Measurements from ENCODE around the gene RESP18.
"Not testable (repeated sequence)": the region's sequence is repeated elsewhere in the genome, so short reads cannot be mapped to it uniquely, and the experiment has no call there.

RESP18 gene

DNA sequence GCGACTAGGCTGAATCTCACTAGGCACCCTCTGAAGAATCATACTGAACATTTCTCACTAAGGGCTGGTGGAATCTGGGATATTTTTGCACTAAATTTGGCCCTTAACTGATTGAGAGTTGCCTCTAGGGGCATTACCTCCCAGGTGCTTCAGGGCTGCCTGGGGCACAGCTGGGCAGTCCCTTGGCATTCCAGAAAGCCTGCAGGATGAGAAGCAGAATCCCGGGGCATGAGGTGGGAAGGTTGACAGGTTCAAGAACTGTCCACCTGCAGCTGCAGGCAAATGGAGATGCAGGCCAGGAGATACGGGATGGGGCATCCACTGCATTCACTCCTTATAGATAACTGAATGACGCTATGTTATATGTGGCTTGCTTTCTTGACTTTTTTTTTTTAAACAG, 7.4 kb downstream of the RESP18 start:
- DNase-seq, result no peak

DNA sequence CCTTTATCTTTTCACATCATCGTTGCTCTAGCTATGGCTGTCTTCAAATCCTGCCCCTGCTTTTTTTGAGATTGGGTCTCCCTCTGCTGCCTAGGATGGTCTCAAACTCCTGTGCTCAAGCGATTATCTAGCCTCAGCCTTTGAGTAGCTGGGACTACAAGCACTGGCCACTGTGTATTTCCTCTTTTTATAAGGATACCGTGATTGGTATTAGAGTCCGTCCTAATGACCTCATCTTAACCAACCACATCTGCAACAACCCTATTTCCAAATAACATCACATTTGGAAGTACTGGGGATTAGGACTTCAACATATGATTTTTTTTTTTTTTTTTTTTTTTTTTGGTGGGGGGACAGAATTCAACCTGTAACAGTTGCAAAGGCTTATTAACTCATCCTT, 9.1 kb downstream of the RESP18 start:
- DNase-seq, result no peak

DNA sequence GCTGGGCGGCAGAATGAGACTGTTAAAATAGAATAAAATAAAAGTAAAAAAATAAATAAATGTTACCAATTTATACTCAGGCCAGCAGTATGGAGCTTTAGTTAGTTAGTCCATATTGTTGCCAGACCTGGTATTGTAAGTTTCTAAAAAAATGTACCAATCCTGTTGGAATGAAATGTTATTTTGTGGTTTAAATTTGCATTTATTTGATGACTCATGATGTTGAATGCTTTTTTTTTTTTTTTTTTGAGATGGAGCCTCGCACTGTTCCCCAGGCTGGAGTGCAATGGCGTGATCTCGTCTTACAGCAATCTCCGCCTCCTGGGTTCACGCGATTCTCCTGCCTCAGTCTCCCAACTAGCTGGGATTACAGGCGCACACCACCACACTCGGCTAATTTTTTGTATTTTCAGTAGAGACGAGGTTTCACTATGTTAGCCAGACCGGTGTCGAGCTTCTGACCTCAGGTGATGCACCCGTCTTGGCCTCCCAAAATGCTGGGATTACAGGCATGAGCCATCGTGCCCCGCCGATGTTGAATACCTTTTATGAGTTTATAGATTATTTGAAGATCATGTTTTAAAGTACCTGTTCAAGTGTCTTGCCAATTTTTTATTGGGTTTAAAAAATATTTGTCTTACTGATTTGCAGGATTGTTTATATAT, 17.6 kb downstream of the RESP18 start:
- DNase-seq, result no peak

DNA sequence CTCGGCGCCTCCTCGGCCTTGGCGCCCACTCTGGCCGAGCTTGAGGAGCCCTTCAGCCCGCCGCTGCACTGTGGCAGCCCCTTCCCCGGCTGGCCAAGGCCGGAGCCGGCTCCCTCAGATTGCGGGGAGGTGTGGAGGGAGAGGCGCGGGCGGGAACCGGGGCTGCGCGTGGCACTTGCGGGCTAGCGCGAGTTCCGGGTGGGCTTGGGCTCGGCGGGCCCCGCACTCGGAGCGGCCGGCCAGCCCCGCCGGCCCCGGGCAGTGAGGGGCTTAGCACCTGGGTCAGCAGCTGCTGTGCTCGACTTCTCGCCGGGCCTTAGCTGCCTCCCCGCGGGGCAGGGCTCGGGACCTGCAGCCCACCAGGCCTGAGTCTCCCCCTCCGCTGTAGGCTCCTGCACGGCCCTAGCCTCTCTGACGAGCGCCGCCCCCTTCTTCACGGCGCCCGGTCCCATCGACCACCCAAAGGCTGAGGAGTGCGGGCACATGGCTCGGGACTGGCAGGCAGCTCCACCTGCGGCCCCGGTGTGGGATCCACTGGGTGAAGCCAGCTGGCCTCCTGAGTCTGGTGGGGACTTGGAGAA, 19.8 kb downstream of the RESP18 start:
- DNase-seq, result not testable (repeated sequence)

DNA sequence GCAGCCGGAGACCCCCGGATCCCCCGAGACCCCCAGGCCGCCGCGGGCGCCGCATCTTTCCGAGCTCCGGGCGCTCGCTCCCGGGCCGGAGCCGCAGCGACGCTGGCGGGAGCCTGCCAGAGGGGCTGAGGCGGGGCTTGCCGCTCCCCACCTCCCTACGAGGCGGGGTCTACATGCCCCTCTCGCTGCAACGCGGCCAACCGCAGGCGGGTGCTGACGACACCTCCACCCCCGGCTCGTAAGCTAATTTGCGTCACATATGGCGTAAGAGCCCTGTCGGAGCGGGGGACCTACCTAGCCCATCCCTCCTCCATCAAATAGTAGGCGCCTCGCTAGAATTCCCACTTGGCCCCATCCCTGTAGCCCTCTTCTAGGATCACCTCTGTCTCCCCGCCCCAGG, 23.3 kb downstream of the RESP18 start, which contains the start of gene PTPRN:
Gene PTPRN, minus strand, starts transcription at position 124 of the 400 bp plus-strand sequence. Its CDS starts 69 bp downstream, at position 55.
- DNase-seq, result peak; percentile 89

DNA sequence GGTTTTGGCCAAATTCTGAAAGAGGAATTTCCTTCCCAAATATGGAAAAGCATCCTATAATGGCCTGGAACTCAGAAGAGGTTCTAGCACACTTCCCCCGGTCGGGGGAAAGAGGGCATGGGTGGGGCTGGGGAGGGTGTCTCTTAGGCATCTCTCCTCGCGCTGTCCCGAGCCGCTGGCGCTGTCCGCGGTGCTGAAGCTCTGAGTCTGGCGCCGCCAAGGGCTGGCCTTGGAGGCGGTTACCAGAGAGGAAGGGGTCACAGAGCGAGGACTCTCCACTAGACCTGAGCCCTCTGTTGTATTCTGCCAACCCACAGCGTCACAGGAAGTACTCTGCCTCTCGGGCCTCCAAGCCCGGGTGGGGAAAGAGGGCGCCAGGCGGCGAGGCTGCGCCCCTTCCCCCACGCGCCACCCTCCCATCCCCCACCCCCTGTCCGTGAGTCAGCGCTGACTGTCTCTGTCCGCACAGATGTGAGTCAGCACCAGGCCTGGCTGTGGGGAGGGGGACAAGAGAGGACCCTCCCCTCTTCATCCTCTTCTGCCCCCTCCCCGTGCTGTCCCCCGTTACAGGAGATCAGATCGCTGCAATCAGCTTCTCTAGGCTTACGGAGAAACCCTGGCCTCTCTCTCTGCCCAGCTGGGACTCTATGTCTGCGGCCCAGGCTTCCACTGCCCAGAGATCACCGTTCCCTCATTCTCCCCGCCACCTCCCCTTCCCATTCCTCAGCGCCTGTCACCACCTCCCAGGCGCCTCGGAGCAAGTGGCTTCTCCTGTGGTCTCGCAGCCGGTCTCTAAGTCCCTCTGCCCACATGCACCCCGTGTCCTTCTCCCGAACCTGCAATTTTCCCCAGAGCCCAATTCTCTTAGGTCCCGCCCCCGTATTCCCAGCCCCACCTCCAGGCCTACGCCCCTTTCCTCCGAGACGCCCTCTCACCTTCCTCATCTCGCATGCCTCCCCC, 24.1 kb downstream of the RESP18 start:
- DNase-seq, result peak; percentile 38 to 55

DNA sequence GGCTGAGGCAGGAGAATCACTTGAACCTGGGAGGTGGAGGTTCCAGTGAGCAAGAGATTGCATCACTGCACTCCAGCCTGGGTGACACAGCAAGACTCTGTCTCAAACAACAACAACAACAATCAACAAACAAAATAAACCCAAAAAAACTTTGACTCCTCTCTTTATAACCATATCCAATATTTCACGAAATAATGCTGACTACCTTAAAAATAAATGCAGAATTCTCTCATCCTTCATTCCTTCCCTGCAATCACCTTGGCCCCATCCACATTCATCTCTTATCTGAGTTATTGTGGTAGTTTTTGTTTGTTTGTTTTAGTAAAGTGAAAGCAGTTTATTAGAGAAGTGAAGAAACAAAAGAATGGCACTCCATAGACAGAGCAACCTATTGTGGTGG, 26.5 kb downstream of the RESP18 start:
- no peak for DNase-seq

DNA sequence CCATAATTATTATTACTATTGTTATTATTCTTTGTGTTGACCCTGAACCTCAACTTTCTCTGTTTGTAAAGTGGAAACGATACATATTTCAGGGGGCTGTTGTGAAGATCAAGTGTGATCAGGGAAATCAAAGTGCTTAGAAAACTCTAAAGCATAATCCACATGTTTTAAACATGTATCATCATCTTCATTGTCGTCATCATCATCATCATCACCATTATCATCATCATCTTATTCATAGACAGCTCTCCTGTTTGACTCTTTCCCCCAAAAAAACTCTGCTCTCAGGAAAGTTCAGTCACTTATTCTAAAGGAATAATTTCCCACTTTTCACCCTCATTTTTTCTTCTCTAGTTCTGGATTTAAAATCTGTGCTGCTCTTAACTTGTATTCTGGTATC, 28.3 kb downstream of the RESP18 start:
- no peak for DNase-seq

DNA sequence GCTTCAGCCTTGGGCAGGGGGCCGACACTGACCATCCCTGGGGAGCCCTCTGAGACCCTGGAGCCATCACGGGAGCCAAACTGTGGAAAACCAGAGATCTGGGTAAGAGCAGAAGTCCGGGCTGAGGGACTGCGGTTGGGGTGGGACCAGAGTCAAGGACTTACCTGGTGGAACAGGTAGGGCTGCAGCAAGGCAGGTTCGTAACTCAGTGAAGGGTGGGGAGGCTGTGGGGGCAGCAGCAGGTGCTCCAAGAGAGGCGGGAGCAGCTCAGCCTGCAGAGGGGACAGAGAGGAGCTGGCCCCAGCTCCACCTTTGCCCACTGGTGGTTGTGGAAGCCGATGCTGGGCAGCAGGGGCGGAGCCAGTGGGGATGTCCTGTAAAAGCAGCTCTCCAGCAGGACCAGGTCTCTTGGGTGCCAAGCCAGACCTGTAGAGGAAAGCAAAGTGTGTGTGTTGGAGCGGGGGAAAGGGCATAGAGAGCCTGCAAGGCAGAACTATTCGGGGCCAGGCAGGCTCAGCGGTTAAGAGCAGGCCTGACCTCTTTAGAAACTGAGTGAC, 30.1 kb downstream of the RESP18 start:
- DNase-seq, result no peak

DNA sequence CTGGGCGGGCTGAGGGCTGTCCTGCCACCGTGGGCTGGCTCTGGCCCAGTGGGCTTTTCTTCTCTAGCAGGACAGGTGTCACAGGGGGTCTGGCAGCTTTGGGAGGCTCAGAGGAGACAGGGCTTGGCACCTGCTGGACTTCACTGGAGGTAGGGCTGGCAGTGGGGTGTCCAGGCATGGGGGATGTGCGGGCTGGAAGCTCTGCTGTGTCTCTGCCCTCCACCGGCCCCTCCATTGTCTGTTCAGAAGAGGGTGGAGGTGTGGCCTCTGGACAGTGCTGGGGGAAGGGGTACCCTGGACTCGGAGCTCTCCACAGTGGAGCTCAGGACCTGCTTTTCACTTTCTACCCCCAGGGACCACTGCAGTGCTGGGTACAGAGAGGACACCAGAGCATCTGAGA, 32.5 kb downstream of the RESP18 start:
- DNase-seq, result no peak

DNA sequence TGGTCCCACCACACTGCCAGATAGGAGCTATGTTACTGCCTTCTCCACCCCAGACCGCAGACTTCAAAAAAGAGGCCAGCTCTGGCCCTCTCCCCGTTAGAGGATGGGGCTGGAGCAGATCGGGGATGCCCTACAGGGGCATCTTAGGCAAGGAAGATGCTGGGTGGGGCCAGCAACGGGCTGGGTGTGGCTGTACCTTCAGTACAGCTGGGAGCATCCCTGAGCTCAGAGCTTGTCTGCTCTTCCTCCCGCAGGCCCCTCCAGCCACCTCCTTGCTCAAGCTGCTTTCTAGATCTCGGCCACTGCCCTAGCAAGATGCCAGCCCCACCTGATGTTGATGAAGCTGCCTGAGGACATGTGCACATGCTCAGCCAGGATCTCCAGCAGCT, 33.2 kb downstream of the RESP18 start:
- DNase-seq, result no peak

DNA sequence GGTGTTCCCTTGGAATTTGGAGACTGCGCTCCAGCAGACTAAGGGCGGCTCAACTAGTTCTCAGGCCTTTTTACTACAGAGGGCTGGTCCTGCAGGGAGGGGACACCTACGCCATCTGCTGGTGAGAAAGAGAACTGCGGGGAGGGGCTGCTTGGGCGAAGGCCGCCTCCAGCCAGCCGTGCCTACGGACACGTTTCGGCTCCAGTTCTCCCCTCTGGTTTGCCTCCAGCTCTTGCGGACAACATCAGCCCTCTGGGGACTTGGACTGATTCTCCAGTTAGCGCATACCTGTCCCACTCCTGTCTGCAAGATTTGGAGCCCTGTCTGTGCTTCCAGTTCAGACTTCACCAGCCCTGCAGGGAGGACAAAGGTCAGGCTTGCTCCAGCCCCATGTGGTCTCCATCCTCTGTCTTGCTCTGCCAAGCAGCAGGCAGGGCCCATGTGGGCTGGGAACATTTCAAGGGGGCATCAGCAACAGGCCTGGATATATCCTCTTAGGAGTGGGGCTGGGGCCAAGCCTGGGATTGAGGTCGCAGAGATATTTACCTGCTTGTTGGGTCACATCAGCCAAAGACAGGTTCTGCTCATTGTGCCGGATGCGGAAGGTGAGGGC, 33.7 kb downstream of the RESP18 start:
- peak; percentile 39 to 69 for DNase-seq

DNA sequence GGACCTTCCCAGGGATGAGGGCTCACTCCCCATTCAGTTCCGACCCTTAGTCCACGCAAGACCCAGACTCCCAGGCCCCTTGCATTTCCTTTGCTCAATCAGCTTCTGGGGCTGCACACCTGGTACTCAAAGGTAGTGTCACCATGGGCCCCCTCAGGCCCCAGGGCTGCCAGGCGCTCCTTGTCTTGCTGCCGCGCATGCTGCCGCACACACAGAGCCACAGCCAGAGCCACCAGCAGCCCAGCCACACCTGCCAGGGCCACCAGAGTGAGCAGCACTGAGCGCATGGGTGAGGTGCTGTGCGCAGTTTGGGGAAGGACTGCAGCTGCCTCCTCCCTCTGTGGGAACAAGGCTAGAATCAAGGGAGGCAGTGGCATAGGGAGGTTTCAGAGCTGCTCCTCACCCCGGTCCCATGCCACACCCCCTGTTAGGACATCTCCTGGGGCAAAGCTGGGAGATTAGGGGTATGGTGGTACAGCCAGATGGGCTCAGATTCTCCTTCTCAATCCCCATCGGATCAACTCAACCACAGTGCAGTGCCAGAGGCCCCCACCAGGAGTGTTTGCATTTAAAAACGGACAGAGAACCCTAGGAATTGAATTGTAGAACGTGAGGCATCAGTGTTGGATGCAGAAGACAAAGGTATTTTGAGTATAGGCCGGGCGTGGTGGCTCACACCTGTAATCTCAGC, 34.6 kb downstream of the RESP18 start:
- DNase-seq, result no peak

DNA sequence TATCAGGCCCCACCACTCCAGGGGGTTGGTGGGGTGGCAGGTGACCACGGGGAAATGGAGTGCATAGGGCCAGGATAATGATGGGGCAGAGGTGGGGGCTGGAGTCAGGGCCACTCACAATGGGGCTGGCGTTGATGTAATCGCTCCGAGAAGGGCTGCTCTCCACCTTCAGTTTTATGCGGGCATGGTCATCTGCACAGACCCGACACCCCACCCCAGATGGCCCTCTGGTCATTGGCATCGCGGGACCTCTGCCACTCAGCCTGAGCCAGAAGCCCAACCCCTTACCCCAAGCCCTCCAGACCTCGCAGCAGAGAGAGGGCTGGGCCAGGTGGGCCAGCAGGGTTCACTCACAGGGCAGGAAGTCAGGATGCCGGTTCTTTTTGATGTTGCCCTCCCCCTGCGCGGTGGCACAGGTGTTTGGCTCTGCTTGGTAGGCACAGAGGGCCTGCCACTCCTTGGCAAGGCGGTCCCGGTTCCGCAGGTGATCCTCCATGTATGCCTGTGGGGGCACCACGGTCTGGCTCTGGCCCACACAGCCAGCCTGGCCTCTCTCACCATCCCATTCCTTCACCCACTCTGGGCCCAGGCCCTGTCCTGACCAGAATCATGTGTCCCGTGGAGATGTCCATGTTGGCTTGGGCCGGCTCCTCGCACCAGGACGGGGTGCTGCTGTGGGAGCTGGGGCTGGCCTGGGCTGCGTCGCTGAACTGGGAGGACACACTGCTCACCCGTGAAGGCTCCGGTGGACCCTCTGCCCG, 35.7 kb downstream of the RESP18 start:
- DNase-seq, result no peak

DNA sequence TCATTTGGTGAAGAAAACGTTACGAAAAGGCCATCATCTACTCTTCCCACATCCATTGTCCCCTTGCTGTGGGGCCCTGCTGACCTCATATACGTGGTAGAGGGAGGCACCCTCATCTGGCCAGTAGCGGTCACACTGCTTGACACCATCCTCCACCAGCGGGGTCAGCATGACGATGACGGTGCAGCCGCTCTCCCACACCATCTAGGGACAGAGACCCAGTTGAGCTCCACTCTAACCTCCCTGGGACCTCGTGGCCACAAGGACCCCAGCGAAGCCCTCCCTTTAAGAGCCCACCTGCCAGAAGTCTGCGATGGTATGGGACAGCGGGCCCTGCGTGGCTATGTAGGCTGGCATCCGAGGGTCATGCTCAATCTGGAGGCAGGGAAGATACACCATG, 36.4 kb downstream of the RESP18 start:
- no peak for DNase-seq

DNA sequence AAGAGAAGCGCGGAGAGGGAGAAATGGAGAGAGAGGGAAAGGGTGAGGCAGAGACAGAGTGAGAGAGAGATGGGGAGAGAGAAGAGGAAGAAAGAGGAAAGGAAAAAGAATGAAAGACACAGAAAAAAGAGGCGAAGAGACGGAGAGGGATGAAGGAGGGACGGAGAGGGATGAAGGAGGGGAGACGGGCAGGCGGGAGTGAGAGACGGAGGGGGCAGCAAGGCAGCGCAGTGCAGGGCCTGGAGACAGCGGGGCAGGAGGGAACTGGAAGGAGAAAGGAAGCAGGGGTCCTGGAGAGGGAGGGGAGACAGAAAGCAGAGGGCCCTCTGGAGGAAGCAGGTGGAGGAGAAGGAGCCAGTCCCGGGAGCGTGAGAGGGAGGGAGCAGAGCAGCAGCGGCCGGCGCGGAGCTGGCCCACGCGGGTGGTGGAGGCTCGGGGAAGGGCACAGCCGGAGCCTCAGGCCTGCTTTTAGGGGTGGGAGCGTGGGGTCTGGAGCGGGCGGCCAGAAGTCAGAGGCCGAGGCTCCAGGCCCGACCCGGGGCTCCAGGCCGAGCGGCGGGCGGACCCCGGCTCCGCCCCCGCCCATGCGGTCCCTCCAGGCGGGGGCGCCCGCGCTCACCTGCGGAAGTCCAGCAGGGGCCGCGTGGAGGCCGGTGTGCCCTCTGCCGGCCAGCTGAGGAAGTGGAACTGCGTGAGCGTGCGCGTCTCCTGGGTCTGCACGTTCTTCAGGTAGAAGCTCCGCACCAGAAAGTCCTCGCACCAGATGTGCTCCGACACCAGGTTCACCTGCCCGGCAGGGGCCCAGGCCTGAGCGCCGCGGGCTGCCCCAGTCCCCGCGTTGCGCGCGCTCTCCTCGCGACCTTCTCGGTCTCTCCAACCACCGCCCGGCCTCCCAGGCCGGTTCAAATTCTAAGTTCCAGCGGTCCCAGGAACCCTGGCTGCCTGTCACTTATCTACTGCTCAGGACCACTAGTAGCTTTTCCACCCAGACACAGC, 37.9 kb downstream of the RESP18 start:
- peak; percentile 72 to 82 for DNase-seq

DNA sequence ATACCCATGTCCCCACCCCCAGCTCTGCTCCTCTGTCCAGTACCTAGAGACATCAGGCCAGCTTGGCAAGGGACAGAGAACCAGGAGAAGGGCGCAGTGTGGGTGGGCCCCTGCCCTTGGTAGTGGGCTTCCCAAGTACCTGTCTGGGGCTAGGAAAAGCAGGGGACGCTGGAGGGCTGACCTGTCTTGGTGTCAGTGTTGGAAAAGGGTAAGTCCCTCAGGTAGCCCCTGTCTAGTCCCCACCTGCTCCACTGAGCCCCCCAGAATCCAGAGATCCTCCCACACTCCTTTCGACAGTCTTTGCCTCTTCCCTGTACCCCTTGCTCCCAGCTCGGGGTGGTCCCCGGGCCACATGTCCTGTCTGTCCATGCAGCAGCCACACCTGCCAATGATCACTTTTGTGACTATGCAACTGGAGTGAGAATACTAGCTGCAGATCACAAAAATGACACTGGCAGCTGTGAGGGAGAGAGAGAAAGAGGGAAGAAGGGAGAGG, 38.8 kb downstream of the RESP18 start:
- no peak for DNase-seq

DNA sequence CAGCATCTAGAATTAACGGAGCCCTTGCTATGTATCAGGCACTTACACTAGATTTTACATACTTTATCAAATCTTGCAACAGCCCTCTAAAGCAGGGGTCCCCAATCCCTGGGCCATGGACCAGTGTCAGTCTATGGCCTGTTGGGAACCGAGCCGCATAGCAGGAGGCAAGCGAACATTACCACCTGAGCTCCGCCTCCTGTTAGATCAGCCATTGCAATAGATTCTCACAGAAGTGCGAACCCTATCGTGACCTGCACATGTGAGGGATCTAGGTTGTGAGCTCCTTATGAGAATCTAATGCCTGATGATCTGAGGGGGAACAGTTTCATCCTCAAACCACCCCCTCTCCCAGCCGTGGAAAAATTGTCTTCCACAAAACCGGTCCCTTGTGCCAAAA, 39.9 kb downstream of the RESP18 start:
- no peak for DNase-seq

DNA sequence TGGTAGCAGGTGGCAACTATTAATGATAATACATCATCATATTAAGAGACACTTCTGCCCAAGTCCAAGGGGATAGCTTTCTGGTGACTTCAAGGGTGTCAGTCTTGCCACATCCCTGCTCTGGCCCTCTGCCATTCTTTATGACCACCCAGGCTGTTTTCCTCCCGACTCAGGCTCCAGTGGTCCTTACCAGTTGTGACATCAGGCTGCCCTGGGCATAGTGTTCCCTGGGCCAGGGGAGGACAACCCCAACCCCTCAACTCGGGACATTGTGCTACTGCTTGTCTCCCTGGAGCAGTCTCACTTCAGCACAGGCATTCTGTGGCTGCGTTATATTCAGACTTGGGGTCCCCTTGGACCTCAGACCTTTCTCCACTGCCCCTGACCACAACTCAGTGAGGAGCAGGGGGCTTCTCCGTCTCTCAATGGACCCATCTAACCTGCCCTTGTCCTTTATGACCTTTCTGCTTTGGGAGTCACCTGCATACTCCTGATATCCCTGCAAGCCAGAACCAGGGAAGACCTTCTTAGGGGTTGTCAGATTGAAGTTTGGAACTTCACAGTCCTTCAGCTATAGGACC, 40.5 kb downstream of the RESP18 start:
- DNase-seq, result no peak

DNA sequence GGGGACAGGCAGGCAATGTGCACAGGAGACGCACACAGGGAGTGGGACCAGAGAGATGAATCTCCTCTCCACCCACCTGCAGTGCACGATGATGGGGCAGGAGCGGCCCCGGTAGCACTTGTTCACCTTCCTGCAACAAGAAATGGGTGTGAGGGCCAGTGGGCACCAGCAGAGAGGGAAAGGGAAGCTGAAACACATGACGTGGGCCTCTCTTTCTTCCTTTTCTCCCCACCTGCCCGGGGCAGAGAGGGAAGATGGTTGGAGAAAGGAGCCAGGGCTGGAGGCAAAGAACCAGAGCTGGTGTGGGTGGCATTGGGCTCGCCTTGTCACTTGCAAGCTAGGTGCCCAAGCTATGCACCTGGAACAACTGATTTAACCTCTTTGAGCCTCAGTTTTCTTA, 41.1 kb downstream of the RESP18 start:
- no peak for DNase-seq
